HepG2 (cell line): ENCODE data around the gene RARG. TPM values are rescaled to one million over a fixed set of nuclear protein-coding genes. Genes with fewer than 3 reads are reported as not detected.

ENCODE experiments used
- GATAD2A ChIP-seq: IDR thresholded peaks from 2 replicates; pipeline ENCODE4 v1.6.1; 2016
- HDAC2 ChIP-seq: sonication (generic); formaldehyde crosslinking; IDR thresholded peaks from 2 replicates; pipeline ENCODE4 v1.4.0; 2020; ENCODE audit warnings: missing genetic modification reagents
- IRF2 ChIP-seq: IDR thresholded peaks from 2 replicates; pipeline ENCODE4 v1.6.1; 2018; ENCODE audit warnings: missing genetic modification reagents, missing compliant biosample characterization
- ZFX ChIP-seq: sonication (generic); formaldehyde crosslinking; IDR thresholded peaks from 2 replicates; pipeline ENCODE4 v1.4.0; 2020; ENCODE audit warnings: mild to moderate bottlenecking, low read depth, missing genetic modification reagents, moderate library complexity
- ZNF121 ChIP-seq: sonication (generic); formaldehyde crosslinking; IDR thresholded peaks from 2 replicates; pipeline ENCODE4 v1.5.0; 2020; ENCODE audit warnings: mild to moderate bottlenecking, missing genetic modification reagents
- ZNF468 ChIP-seq: sonication (generic); formaldehyde crosslinking; IDR thresholded peaks from 2 replicates; pipeline ENCODE4 v1.8.0; 2022; ENCODE audit warnings: mild to moderate bottlenecking, moderate library complexity, missing genetic modification reagents
- polyA plus RNA-seq, 8 experiments: library from polyadenylated mRNA; depleted of rRNA in 3 of 8; stranded (reverse) in 7 of 8; unstranded in 1 of 8; fragments of >200 nt; fragmentation: Illumina TruSeq in 4 of 8; extraction: Trizol in 4 of 8; gene quantifications; 2 replicates each; pipeline versions ENCODE4 v1.2.1 to v1.2.3, GENCODE V29; 2011 to 2016; ENCODE audit warnings: low read depth in 4 of 8, missing spikeins in 1 of 8, mixed read lengths in 1 of 8; ENCODE audit not compliant: insufficient read depth in 1 of 8
- total RNA-seq, 5 experiments: library from RNA; depleted of rRNA; stranded (reverse); fragments of >200 nt; fragmentation: Illumina TruSeq; extraction: Trizol; gene quantifications; 2 replicates each; pipeline ENCODE4 v1.2.3, GENCODE V29; 2016; ENCODE audit warnings: low read depth in 1 of 5
- TF ChIP-seq, protein P1 (sequence below): sonication (generic); formaldehyde crosslinking; IDR thresholded peaks from 2 replicates; pipeline ENCODE4 v1.9.0; 2022; ENCODE audit warnings: missing genetic modification reagents, mild to moderate bottlenecking, borderline replicate concordance
- TF ChIP-seq, protein P2 (sequence below): sonication (generic); formaldehyde crosslinking; IDR thresholded peaks from 2 replicates; pipeline ENCODE4 v1.4.0; 2020; ENCODE audit warnings: missing genetic modification reagents
- TF ChIP-seq, protein P3 (sequence below): sonication (generic); formaldehyde crosslinking; conservative IDR thresholded peaks from 2 replicates; pipeline ENCODE4 v1.4.0; 2020; ENCODE audit warnings: mild to moderate bottlenecking, missing genetic modification reagents, moderate library complexity
- TF ChIP-seq, protein P4 (sequence below): sonication (generic); formaldehyde crosslinking; IDR thresholded peaks from 2 replicates; pipeline ENCODE4 v1.4.0; 2020; ENCODE audit warnings: missing genetic modification reagents
- TF ChIP-seq, protein P5 (sequence below): sonication (generic); formaldehyde crosslinking; IDR thresholded peaks from 2 replicates; pipeline ENCODE4 v1.4.0; 2020; ENCODE audit warnings: missing genetic modification reagents, borderline replicate concordance

Gene RARG
- total and polyA plus RNA-seq, 2 of the 13 experiments (the other 11 are each of a cell fraction or from before 2014, with no cell fraction given): 0.77 to 1.5 TPM

DNA sequence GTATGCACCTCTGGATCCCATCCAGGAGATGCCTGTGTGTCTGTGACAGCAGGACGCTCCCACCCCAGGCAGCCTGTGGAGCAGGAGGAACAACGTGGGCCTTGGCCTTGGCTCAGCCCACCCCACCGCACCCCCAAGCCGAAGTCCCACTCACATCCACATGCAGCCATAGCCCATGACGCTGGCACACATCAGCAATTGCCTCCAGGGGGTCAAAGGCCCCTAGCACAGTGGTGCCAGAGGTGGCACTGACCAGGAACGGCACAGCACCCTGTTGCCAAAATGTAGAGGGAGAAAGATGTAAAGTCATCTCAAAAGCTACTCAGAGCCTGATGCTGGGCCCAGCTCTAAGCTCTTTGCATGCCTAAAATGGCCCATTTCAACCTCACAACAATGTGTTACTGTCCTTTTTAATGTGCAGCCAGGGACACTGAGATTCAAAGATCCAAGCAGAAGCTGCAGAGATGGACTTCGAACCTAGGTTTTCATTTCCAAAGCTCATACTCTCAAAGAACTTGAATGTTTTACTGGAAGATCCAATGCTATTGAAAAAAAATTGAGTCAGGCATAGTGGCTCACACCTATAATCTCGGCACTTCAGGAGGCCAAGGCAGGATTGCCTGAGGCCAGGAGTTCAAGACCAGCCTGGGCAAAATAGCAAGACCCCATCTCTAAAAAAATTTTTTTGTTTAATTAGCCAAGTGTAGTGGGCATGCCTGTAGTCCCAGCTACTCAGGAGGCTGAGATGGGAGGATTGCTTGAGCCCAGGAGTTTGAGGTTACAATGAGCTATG lies 70.7 kb downstream of the RARG start (continued):
- TF ChIP-seq IRF2 (CRISPR knock-in tag) (0 out of 2 replicates have a peak, but pooled peaks have one; percentile 14), ZFX (CRISPR knock-in tag) (peak; percentile 16; the same call in 1 of the 2 replicates), ZNF121 (CRISPR knock-in tag) (peak; percentile 74), GATAD2A (CRISPR knock-in tag) (0 out of 2 replicates have a peak, but pooled peaks have one; percentile 27), ZNF468 (0 out of 2 replicates have a peak, but pooled peaks have one; percentile 18), HDAC2 (CRISPR knock-in tag) (0 out of 2 replicates have a peak, but pooled peaks have one; percentile 13)
- TF ChIP-seq, protein P1, sequence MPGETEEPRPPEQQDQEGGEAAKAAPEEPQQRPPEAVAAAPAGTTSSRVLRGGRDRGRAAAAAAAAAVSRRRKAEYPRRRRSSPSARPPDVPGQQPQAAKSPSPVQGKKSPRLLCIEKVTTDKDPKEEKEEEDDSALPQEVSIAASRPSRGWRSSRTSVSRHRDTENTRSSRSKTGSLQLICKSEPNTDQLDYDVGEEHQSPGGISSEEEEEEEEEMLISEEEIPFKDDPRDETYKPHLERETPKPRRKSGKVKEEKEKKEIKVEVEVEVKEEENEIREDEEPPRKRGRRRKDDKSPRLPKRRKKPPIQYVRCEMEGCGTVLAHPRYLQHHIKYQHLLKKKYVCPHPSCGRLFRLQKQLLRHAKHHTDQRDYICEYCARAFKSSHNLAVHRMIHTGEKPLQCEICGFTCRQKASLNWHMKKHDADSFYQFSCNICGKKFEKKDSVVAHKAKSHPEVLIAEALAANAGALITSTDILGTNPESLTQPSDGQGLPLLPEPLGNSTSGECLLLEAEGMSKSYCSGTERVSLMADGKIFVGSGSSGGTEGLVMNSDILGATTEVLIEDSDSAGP: peak; percentile 46
- TF ChIP-seq, protein P2, sequence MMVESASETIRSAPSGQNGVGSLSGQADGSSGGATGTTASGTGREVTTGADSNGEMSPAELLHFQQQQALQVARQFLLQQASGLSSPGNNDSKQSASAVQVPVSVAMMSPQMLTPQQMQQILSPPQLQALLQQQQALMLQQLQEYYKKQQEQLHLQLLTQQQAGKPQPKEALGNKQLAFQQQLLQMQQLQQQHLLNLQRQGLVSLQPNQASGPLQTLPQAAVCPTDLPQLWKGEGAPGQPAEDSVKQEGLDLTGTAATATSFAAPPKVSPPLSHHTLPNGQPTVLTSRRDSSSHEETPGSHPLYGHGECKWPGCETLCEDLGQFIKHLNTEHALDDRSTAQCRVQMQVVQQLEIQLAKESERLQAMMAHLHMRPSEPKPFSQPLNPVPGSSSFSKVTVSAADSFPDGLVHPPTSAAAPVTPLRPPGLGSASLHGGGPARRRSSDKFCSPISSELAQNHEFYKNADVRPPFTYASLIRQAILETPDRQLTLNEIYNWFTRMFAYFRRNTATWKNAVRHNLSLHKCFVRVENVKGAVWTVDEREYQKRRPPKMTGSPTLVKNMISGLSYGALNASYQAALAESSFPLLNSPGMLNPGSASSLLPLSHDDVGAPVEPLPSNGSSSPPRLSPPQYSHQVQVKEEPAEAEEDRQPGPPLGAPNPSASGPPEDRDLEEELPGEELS (CRISPR knock-in tag): 0 out of 2 replicates have a peak, but pooled peaks have one; percentile 15
- TF ChIP-seq, protein P3, sequence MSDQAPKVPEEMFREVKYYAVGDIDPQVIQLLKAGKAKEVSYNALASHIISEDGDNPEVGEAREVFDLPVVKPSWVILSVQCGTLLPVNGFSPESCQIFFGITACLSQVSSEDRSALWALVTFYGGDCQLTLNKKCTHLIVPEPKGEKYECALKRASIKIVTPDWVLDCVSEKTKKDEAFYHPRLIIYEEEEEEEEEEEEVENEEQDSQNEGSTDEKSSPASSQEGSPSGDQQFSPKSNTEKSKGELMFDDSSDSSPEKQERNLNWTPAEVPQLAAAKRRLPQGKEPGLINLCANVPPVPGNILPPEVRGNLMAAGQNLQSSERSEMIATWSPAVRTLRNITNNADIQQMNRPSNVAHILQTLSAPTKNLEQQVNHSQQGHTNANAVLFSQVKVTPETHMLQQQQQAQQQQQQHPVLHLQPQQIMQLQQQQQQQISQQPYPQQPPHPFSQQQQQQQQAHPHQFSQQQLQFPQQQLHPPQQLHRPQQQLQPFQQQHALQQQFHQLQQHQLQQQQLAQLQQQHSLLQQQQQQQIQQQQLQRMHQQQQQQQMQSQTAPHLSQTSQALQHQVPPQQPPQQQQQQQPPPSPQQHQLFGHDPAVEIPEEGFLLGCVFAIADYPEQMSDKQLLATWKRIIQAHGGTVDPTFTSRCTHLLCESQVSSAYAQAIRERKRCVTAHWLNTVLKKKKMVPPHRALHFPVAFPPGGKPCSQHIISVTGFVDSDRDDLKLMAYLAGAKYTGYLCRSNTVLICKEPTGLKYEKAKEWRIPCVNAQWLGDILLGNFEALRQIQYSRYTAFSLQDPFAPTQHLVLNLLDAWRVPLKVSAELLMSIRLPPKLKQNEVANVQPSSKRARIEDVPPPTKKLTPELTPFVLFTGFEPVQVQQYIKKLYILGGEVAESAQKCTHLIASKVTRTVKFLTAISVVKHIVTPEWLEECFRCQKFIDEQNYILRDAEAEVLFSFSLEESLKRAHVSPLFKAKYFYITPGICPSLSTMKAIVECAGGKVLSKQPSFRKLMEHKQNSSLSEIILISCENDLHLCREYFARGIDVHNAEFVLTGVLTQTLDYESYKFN (CRISPR knock-in tag): peak; percentile 55
- TF ChIP-seq, protein P4, sequence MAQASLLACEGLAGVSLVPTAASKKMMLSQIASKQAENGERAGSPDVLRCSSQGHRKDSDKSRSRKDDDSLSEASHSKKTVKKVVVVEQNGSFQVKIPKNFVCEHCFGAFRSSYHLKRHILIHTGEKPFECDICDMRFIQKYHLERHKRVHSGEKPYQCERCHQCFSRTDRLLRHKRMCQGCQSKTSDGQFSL: 0 out of 2 replicates have a peak, but pooled peaks have one; percentile 29
- TF ChIP-seq, protein P5, sequence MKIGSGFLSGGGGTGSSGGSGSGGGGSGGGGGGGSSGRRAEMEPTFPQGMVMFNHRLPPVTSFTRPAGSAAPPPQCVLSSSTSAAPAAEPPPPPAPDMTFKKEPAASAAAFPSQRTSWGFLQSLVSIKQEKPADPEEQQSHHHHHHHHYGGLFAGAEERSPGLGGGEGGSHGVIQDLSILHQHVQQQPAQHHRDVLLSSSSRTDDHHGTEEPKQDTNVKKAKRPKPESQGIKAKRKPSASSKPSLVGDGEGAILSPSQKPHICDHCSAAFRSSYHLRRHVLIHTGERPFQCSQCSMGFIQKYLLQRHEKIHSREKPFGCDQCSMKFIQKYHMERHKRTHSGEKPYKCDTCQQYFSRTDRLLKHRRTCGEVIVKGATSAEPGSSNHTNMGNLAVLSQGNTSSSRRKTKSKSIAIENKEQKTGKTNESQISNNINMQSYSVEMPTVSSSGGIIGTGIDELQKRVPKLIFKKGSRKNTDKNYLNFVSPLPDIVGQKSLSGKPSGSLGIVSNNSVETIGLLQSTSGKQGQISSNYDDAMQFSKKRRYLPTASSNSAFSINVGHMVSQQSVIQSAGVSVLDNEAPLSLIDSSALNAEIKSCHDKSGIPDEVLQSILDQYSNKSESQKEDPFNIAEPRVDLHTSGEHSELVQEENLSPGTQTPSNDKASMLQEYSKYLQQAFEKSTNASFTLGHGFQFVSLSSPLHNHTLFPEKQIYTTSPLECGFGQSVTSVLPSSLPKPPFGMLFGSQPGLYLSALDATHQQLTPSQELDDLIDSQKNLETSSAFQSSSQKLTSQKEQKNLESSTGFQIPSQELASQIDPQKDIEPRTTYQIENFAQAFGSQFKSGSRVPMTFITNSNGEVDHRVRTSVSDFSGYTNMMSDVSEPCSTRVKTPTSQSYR: 0 out of 2 replicates have a peak, but pooled peaks have one; percentile 6
